Dedifferentiated amniotic fluid mesenchymal stem cell (primary cell): Measurements from ENCODE around the gene MUC22.
A peak's percentile ranks its signal among the peaks of the same experiment; 100 is the strongest.

Experiments
- DNase-seq: peaks from one replicate; pipeline ENCODE4 v3.0.0-alpha.2; 2016; ENCODE audit errors: extremely low spot score

MUC22 gene

DNA sequence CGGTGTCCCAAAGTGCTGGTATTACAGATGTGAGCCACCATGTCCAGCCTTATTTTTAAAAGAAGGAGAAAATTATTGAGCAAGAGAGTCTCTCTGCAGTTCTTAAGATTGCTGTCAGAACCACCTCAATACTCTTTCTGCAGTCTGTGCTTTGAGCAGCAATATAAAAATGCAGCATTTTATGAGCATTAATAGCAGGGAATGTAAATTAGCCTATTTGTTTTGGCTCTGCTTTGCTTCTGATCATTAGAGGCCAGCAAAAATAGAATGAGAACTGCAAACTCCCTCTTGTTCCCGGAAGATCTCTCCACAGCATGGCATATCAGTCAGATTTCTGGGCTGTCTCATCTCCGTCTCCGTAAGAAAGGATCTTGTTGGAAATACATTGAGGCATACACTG is 66.3 kb downstream of the MUC22 start:
- DNase-seq = no peak

DNA sequence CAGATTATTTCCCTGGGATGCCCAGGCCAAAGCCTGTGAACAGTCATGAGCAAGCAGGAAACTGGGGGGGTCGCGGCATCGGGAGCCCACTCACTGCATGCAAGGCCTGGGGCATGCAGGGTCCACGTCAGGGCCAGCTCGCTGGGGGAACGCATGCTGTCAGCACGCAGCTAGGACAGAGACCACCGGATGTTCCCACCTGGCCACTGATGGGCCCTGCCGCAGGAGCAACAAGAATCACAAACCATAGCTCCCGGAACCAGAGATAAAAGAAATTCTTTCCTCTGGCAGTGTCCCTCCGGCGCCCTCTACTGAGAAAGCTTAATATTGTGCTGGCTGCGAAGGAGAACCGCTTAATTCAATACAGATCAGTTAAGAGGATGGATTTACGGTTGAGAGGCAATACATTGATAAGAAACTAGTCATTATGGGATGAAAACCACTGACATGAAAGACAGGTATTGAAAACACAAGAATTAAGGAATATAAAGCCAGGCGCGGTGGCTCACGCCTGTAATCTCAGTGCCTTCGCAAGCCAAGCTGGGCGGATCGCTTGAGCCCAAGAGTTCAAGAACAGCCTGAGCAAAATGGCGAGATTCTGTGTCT is 69.5 kb downstream of the MUC22 start:
- peak; percentile 83 for DNase-seq

DNA sequence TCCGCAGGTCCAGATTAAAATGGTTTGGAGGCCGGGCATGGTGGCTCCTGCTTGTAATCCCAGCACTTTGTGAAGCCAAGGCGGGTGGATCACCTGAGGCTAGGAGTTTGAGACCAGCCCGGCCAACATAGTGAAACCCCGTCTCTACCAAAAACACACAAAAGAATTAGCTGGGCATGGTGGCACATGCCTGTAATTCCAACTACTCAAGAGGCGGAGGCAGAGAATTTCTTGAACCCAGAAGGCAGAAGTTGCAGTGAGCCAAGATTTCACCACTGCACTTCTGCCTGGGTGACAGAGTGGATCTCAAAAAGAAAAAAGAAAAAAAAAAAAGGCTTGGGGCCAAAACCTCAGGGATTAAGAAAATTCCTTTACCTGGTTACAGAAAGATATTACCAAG is 71.6 kb downstream of the MUC22 start:
- no peak for DNase-seq

- DNase-seq = peak; percentile 48
Measured at GRCh38 chr6:31083742-31084354, 73.6 kb downstream of the MUC22 start.
